HG02981 (cell line): ENCODE measurements around the gene CEP78.

Source experiments
- ATAC-seq: cut with Tn5 transposase; IDR thresholded peaks from one replicate; pipeline ENCODE4 v1.9.1; 2021; ENCODE audit warnings: mild to moderate bottlenecking, moderate library complexity; ENCODE audit not compliant: unreplicated experiment

Gene CEP78

GRCh38 chr9:78306222-78307076 is 70.6 kb downstream of the CEP78 start:
- no peak for ATAC-seq

DNA sequence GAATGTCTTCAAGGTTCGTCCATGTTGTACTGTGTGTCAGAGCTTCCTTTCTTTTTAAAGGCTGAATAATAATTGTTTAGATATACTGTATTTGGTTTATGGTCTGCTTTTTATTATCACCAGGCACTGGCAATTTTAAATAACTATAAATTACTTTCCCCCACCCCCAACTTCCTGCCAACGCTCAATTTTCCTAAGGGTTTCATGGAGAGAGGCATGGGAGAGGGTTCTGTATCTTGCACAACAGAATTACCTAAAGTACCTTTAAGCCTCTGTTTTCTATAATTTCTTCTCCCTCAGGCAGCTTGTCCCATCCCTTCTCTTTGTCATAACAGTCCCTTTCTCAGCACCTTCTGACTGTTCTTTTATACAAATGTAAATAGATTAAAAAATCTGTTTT is 71.5 kb downstream of the CEP78 start:
- no peak for ATAC-seq

DNA sequence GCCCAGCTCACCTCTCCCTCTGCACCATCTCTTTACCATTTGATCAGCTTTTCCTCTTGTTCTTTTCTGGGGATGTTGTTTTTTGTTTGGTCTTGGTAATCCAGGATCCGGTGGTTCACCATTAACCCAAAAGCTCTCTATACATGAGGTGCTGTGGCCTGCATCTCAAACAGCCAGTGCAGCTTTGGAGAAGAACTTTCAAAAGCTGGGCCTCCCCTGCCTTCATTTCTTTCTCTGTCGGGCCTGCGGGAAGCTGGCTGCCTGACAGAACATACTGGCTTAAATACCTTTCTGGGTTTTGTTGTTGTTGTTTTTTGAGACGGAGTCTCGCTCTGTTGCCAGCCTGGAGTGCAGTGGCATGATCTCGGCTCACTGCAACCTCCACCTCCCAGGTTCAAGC is 73.2 kb downstream of the CEP78 start:
- no peak for ATAC-seq

DNA sequence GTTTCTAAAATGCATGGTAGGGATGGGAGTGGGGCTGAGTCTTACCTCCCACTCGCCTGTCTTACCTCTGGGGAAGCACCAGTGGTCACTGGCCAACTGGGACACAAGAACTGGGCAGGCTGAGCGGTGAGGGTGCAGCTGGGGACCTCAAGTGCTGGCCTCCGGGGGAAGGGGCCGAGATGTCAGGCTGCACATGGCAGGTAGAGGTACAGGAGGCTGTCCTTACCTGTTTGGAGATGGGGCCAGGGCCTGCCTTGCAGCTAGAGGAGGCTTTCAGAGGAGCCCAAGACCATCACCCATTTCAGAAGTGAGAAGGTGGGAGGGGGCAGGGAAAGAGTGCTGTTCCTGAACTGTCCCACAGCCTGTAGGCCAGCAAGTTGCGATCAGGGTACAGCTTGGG is 75.2 kb downstream of the CEP78 start:
- ATAC-seq = no peak

DNA sequence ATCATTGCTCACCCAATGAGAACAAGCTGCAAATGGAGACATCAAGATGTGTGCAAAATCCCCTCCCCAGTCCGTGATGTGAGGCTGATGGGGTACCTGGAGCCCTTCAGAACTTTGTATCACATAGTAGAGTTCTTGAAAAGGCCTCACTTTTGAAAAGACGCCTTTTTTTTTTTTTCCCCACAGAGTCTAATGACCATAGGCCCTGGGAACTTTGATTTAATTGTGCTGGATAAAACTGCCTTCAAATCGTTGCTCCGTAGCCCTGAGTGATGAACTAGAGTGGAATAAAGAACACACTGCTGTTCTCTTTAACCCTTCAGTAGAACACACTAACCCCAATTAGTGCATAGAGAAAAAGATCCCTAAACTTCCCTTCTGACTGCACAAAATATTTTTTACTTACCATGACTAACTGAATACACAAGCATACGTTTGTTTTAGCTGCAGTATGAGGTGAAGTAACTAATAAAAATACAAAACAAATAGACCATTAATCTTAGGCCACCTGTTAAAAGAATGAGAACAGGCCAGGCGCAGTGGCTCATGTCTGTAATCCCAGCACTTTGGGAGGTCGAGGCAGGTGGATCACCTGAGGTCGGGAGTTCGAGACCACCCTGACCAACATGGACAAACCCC is 76.1 kb downstream of the CEP78 start:
- ATAC-seq = no peak

DNA sequence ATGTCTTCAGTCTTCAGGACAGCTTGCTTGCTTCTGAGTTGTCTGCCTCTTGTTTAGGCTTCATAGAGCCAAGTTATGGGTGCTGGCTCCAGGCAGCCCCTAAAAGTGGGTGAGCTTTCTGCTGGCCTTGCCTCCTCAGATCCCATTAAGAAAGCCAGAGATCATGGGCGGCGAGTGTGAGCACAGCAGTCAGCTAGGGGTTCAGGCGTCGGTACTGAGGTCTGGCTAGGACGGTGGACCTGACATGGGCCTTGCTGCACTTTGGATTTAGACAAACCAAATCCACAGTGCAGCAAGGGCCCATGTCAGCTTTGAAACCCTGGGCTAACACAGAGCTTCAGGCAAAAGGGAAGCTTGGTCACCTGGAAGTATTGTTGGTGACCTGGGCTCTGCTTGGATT is 78.7 kb downstream of the CEP78 start:
- ATAC-seq = no peak

GRCh38 chr9:78314953-78315870 is 79.3 kb downstream of the CEP78 start:
- ATAC-seq = no peak

DNA sequence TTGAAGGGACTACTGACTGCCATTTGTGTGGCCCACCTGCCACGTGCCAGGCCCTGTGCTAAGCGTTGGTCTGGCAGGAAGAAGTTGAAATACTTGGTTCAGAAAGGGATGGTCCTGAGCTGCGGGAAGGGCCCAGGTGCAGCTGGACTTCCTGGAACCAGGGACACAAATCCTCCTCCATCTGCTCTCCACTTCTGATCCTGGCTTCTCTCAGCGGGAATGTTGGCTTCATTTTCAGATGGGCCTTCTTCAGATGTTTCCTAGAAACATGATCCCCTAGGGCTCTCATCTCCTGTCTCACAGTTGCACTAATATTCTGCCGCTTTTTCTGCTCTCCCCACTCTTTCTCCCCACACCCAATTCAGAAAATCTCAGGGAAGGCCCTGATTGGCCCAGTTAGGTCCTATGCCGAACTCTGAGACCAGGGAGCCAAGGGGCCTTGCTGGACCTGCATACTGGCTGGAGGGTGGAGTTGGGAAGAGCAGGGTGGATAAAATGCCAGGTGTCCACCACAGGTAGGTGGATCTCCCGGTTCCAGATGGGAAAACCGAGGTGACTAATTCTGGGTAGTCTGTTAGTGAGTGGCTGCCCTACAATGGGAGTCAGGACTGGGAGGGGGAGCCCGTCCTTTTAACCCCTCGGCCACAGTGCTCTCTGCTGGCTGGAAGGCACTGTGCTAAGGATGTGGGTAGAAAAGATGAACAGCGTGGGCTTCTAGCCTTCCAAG is 80.5 kb downstream of the CEP78 start:
- no peak for ATAC-seq

GRCh38 chr9:78319197-78320029 is 83.5 kb downstream of the CEP78 start:
- ATAC-seq = no peak

DNA sequence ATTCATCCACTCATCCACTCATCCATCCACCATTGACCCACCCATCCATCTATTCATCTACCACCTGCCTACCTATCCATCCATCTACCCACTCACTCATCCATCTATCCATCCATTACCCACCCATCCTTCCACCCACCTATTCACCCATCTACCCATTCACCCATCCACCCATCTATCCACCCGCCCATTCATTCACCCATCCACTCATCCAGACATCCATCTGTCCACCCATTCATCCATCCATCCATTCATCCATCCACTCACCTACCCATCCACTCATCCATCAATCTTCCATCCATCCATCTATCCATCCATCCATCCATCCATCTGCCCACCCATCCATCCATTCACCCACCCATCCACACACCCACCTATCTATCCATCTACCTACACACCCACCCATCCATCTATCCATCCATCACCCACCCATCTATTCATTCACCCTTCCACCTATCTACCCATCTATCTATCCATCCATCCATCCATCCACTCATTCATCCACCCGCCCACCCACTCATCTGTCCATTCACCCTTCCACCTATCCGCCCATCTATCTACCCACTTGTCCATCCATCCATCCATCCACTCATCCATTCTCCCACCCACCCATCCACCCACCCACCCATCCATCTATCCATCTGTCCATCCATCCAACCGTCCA is 84.3 kb downstream of the CEP78 start:
- ATAC-seq = no peak

DNA sequence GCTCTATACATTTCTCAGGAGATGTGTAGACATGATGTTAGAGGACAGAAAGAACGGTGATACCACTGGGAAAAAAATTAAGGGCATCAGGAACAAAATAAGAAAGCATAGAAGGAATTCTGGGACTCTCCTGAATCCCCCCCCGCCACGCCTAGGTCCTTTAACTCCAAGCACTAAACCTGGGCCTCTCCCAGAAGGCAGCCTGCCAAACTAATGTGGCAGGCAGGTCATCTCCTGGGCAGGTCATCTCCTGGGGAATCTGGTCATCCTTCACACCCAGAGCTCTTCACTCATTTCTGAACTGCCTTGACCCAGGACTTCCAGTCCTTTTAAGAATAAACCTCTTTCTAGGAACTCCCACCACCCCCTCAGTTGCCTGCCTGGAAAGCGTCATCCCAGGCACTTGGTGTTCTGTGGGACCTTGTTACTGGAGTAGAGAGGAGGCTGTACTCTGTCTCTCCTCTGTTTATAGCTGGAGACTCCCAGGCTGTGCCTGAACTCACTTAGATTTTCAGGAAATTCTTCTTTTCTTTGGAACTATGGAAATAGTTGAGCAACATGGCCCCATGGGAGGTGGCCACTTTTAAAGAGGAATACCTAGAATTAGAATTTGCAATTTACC is 85.1 kb downstream of the CEP78 start:
- no peak for ATAC-seq

DNA sequence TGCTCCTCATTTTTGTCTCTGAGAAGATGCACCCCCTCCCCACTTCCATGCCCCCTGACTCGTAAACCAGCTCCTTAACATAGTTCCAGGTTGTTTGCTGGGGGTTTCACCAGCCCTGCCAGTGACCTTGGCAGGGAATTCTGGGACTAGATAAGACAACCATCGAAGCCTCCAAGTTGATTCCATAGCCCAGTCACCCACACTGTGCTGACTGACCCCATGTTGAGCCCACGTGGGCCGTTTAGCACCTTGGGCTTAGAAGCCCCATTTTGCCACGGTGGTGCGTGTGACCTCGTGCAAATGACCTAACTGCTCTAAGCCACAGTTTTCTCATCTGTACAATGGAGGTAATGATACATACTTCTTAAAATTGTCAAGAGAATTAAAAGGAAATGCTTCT is 85.6 kb downstream of the CEP78 start:
- ATAC-seq = no peak

DNA sequence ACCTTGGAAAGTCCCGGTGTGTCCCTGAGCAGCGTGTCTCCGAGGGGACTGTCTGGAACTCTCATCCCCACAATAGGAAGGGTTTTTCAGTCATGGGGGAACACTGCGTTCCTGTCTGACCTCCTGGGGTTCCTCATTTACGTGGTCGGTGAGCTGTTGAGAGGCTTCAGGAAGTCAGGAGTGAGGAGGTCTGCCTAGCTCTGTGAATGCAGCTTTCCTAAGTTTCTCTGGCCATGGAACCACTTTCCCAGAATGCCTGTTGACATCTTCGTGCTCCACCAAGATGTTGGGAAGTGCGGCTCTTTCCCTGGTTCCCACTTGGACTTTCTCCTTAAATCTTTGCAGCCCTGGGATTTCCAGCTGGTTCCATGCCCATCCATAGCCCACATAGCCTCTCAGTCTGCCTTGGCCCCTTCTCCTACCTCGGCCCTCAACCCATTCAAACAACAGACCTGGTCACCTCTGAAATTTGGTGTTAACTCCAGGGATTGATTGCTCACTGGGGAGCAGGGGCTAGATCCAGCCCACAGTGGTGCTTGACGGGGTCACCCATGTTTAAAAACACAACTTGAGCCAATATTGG is 88.3 kb downstream of the CEP78 start:
- no peak for ATAC-seq

DNA sequence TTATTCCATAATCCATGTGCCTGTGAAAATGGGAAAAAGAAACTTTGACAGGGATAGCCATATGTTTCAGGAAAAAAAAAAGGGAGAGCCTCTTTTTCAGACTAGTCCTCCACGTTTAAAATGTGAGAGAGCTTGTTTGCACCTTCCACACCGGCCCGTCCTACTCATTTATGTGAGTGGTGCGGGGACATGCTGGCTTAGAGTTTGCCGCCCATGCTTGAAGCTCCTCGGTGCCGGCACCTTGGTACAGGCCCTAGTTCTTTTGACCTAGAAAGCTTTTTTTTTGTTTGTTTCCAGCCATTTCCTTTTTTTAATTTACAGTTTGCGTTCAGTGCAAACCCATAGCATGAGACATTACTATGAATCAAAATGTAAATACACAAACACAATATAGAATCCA is 88.8 kb downstream of the CEP78 start:
- no peak for ATAC-seq

DNA sequence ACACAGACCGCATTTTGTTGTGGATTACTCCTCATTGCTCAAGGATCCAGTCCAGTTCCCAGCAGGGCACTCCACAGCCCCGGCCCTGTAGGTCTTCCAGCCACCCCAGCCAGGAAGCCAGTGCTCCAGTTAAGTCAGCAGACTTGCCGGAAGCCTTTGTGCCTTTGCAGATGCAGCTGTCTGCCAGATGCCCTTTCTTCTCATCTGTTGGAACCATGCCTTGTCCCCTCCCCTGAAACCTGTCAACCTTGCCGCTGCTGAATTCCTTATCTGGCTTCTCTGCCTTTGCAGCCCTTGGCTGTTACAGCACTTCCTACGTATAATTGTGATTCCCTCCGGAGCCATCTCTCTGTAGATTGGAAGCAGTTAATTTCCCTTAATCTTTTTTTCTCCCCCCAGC is 89.5 kb downstream of the CEP78 start:
- no peak for ATAC-seq

DNA sequence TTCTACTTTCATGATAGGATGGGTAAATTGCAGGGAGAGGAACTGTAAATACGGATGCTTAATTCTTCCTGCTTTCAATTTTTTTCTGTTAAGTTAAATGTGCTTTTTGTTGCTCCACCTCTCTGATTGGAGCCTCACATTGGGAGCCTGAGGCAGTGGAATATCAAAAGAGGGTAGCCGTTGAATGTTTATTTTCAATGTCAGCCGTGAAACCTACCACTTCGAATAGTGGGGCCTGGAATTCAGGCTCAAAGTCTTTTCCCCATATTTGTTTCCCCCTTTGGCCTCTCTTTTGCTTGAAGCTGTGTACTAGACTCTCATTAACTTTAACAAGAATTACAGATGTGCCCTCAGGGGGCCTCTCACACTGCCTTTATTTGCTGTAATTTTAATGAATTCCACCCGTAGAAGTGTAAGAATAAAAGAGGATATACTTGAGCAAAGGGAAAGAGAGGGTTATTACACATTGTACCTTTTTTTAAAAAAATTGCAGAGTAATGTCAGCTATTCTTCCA is 90.0 kb downstream of the CEP78 start:
- ATAC-seq = no peak

DNA sequence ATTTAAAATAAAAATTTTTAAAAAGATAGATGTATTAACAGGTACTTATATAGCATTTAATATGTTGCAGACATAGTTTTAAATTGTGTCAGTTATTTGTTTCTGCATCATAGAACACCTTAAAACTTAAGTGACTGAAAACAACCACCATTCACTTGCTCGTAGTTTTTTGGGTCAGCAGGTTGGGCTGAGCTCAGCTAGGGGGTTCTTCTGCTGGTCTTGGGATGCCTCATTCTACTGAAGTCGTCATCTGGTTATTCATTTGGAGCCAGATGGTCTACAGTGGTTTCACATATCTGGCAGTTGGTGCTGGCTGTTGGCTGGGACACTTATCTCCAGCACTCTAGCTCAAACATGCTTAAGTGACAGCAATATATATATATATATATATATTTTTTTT is 90.7 kb downstream of the CEP78 start:
- ATAC-seq = no peak
